ENCODE measurements around the gene RIPPLY3.

DNA sequence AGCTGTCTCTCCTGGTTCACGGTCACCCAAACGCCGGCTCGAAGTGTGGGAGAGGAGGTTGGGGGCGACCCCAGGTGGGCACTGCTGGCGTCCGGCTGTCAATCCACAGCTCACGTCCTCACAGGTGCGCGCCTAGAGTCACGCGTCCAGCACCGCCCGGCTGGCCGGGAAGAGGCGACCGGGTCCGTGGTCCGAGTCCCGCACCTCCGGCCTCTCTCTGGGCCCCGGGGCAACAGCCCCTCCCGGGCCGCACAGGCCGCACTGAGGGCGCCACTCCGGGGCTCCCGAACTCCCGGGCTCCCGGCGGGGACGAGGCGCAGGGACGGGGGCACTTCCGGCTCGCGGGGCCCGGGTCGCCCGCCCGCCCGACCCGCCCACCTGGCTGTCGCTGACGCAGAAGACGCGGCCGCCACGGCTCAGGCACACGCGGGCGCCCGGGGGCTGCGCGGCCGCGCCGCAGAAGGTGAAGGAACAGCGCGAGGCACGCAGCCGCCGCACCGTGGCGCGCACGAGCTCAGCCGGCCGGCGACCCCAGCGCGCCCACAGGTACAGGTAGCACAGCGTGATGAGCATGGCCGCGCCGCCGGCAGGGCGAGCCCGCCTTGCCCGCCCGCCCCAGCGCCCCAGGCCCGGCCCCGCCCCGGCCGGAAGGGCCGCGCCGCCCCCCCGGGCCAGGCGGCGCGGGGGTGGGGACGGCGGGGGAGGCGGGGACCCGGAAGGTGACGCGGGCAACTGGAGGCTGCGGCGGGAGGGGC lies 40.3 kb upstream of the RIPPLY3 start, which contains the start of gene HLCS:
- TF ChIP-seq, protein P1, sequence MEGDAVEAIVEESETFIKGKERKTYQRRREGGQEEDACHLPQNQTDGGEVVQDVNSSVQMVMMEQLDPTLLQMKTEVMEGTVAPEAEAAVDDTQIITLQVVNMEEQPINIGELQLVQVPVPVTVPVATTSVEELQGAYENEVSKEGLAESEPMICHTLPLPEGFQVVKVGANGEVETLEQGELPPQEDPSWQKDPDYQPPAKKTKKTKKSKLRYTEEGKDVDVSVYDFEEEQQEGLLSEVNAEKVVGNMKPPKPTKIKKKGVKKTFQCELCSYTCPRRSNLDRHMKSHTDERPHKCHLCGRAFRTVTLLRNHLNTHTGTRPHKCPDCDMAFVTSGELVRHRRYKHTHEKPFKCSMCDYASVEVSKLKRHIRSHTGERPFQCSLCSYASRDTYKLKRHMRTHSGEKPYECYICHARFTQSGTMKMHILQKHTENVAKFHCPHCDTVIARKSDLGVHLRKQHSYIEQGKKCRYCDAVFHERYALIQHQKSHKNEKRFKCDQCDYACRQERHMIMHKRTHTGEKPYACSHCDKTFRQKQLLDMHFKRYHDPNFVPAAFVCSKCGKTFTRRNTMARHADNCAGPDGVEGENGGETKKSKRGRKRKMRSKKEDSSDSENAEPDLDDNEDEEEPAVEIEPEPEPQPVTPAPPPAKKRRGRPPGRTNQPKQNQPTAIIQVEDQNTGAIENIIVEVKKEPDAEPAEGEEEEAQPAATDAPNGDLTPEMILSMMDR (conservative IDR thresholded peaks at IDR 0.05; ENCODE audit: low read depth in 2 of 2) = peak in 1 of 2 experiments; percentile 37; a peak in 2 of 4 replicates
- TF ChIP-seq EZH2 (IDR thresholded peaks at IDR 0.05; ENCODE audit: low read depth, unreplicated experiment) (no peak), POLR2AphosphoS5 (IDR thresholded peaks at IDR 0.05; ENCODE audit: low read depth) (peak; percentile 52; the same call in 1 of the 2 replicates), ETS1 (IDR thresholded peaks at IDR 0.05) (no peak), JUNB (IDR thresholded peaks at IDR 0.05; ENCODE audit: unreplicated experiment) (no peak)
- TF ChIP-seq, protein P2, sequence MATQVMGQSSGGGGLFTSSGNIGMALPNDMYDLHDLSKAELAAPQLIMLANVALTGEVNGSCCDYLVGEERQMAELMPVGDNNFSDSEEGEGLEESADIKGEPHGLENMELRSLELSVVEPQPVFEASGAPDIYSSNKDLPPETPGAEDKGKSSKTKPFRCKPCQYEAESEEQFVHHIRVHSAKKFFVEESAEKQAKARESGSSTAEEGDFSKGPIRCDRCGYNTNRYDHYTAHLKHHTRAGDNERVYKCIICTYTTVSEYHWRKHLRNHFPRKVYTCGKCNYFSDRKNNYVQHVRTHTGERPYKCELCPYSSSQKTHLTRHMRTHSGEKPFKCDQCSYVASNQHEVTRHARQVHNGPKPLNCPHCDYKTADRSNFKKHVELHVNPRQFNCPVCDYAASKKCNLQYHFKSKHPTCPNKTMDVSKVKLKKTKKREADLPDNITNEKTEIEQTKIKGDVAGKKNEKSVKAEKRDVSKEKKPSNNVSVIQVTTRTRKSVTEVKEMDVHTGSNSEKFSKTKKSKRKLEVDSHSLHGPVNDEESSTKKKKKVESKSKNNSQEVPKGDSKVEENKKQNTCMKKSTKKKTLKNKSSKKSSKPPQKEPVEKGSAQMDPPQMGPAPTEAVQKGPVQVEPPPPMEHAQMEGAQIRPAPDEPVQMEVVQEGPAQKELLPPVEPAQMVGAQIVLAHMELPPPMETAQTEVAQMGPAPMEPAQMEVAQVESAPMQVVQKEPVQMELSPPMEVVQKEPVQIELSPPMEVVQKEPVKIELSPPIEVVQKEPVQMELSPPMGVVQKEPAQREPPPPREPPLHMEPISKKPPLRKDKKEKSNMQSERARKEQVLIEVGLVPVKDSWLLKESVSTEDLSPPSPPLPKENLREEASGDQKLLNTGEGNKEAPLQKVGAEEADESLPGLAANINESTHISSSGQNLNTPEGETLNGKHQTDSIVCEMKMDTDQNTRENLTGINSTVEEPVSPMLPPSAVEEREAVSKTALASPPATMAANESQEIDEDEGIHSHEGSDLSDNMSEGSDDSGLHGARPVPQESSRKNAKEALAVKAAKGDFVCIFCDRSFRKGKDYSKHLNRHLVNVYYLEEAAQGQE (IDR thresholded peaks at IDR 0.05; ENCODE audit: unreplicated experiment) = no peak

Data from GM23338 (cell line).